Sigmoid colon (tissue), 7 donors: ENCODE data around the gene SEC14L5. TPM values are rescaled to one million over a fixed set of nuclear protein-coding genes. Genes with fewer than 3 reads are reported as not detected.

Source experiments
- DNase-seq: peaks from one replicate; pipeline ENCODE4 v3.0.0-alpha.2; 2019
- H3K27ac ChIP-seq, 4 donors: fragments of 200-600 bp; sonication (generic); one replicate each; pipeline ENCODE4 v1.5.1; 2016 to 2019; ENCODE audit warnings: mild to moderate bottlenecking in 1 of 4
- H3K27me3 ChIP-seq, 3 donors: fragments of 200-600 bp; sonication (generic); one replicate each; pipeline ENCODE4 v1.5.1; 2019; ENCODE audit warnings: mild to moderate bottlenecking in 1 of 3
- H3K36me3 ChIP-seq, 4 donors: fragments of 200-600 bp; sonication (generic); one replicate each; pipeline ENCODE4 v1.5.1; 2016 to 2019
- H3K4me1 ChIP-seq, 4 donors: fragments of 200-600 bp; sonication (generic); one replicate each; pipeline ENCODE4 v1.5.1; 2017 to 2019
- H3K4me3 ChIP-seq, 4 donors: fragments of 200-600 bp; sonication (generic); one replicate each; pipeline ENCODE4 v1.5.1; 2017 to 2019; ENCODE audit warnings: mild to moderate bottlenecking in 2 of 4, moderate library complexity in 1 of 4
- H3K9me3 ChIP-seq, 4 donors: fragments of 200-600 bp in 3 of 4; sonication (generic) in 3 of 4; one replicate each; pipeline versions ENCODE4 v1.5.1 to v1.6.1; 2013 to 2019
- EP300 ChIP-seq, 4 donors: sonication (generic); formaldehyde crosslinking; IDR thresholded peaks; one replicate each; pipeline ENCODE4 v1.6.1; 2017; ENCODE audit warnings: antibody characterized with exemption in 4 of 4
- POLR2A ChIP-seq, 2 donors: fragments of 450-650 bp; IDR thresholded peaks; one replicate each; pipeline ENCODE4 v1.6.1; 2016; ENCODE audit warnings: antibody characterized with exemption in 2 of 2, mild to moderate bottlenecking in 2 of 2, moderate library complexity in 2 of 2
- POLR2AphosphoS5 ChIP-seq, 4 donors: sonication (generic); formaldehyde crosslinking; IDR thresholded peaks; one replicate each; pipeline ENCODE4 v1.6.1; 2017; ENCODE audit warnings: antibody characterized with exemption in 4 of 4
- WGBS, 2 donors: extraction: QIAGEN DNeasy Blood & Tissue Kit; methylation state at CpG; one replicate each; pipeline ENCODE4 v1.1.7; 2013; 5-methylcytosine and 5-hydroxymethylcytosine counted together
- intact Hi-C: fragments of 100-400 bp; cut with DNase I; formaldehyde crosslinking; loops from one replicate; pipeline ENCODE4 v1.15.1; 2023
- polyA plus RNA-seq, 3 donors: library from polyadenylated mRNA; stranded (reverse); fragments of 200-250 nt; gene quantifications; one replicate each; pipeline ENCODE4 v1.2.3, GENCODE V29; 2013
- total RNA-seq, 4 donors: library from RNA; depleted of rRNA; stranded (reverse); fragments of >200 nt; gene quantifications; one replicate each; pipeline ENCODE4 v1.1.0, GENCODE V29; 2016
- TF ChIP-seq, protein P1 (sequence below), 4 experiments: fragments of 450-650 bp in 3 of 4; fragments of 200-600 bp in 1 of 4; IDR thresholded peaks; one replicate each; pipeline ENCODE4 v1.5.1; 2016 to 2019; ENCODE audit warnings: antibody characterized with exemption in 4 of 4, mild to moderate bottlenecking in 3 of 4, moderate library complexity in 2 of 4
- donor health status: healthy with polysubstance abuse.
- donor health status: Bipolar disorder and iron deficiency.
- donor health status: healthy.

The SEC14L5 gene
- total and polyA plus RNA-seq, 7 donors: under 0.01 to 2.5 (median 0.46) TPM

DNA sequence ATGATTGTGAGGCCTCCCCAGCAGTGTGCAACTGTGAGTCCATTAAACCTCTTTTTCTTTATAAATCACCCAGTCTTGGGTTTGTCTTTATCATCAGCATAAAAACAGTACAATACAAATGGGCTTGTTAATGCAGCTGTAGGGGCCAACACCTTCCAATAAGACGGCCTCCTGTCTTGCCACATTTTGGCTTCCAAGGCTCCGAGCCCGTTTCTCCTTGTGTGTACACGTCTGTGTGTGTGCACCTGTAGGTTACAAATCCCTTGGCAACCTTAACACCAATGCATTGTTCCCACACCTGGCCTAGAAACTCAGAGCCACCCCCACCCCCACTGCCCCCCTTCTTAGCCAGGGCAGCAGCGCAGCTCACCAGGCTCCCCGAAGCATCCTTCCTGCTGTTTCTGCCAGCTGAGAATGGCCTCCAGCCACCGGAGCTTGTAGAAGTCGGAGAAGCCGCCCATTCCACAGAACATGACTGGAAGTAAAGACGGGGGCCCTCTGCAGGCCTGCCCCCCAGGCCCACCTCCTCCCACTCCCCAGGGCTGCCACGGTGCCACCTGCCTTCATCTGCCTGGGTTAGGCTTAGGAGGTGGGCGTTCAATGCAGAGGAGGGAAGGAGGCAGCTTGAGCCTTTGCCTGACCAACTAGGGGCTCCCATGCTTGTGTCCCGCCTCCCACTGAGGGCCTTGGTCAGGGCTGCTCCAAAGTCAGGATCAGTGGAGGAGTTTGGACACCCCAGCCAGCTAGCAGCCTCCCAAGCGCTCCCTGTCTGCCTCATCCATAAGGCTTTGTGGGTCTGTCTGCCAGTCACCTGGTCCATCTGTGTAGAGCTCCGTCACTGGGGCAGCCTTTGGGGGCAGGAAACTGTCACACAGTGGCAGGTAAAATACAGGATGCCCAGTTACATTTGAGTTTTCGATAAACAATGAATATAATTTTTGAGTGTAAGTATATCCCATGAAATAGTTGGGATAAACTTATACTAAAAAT is 97.0 kb downstream of the SEC14L5 start:
- TF ChIP-seq EP300 (IDR thresholded peaks at IDR 0.05): no peak
- TF ChIP-seq POLR2A (IDR thresholded peaks at IDR 0.05): no peak
- TF ChIP-seq POLR2AphosphoS5 (IDR thresholded peaks at IDR 0.05): no peak
- TF ChIP-seq, protein P1, sequence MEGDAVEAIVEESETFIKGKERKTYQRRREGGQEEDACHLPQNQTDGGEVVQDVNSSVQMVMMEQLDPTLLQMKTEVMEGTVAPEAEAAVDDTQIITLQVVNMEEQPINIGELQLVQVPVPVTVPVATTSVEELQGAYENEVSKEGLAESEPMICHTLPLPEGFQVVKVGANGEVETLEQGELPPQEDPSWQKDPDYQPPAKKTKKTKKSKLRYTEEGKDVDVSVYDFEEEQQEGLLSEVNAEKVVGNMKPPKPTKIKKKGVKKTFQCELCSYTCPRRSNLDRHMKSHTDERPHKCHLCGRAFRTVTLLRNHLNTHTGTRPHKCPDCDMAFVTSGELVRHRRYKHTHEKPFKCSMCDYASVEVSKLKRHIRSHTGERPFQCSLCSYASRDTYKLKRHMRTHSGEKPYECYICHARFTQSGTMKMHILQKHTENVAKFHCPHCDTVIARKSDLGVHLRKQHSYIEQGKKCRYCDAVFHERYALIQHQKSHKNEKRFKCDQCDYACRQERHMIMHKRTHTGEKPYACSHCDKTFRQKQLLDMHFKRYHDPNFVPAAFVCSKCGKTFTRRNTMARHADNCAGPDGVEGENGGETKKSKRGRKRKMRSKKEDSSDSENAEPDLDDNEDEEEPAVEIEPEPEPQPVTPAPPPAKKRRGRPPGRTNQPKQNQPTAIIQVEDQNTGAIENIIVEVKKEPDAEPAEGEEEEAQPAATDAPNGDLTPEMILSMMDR (IDR thresholded peaks at IDR 0.05): no peak
- H3K4me3 ChIP-seq: no peak overlapping the region
- H3K9me3 ChIP-seq: no peaks in the 10 kb centered on the region
- DNase-seq: no peak
- H3K36me3 ChIP-seq: no peaks in the 10 kb centered on the region
- 89 to 92% methylated on average over 16 of the region's 16 CpGs for WGBS, 2 donors
- no peak overlapping the region for H3K27ac ChIP-seq
- no peaks in the 10 kb centered on the region for H3K4me1 ChIP-seq
- intact Hi-C loops: no loop called here
- H3K27me3 ChIP-seq: no peaks in the 10 kb centered on the region

DNA sequence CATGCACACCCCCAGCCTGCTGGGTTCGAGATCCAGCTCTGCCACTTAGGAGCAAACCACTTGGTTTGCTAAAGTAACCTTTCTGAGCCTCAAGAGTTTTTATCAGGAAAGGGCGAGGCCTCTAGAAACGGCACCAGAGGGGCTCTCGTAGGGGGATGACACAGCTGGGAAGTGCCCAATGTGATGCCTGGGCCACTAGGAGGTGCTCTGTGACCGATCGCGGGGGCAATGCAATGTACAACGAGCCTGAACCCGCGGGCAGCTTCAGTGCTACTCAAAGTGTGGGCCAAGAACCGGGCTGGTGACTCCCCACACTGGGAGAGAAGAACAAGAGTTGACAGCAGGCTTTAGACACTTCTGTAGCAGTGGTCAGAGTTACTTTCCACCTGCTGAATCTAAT is 98.2 kb downstream of the SEC14L5 start:
- Histone ChIP-seq H3K36me3 (no peaks in the 10 kb centered on the region), H3K9me3 (no peaks in the 10 kb centered on the region), H3K4me3 (no peak overlapping the region), H3K4me1 (no peaks in the 10 kb centered on the region), H3K27ac (no peak overlapping the region), H3K27me3 (no peaks in the 10 kb centered on the region)
- DNase-seq: no peak
- WGBS, 2 donors: 9 to 14% methylated on average over 11 of the region's 11 CpGs
- TF ChIP-seq EP300 (IDR thresholded peaks at IDR 0.05) (no peak), POLR2AphosphoS5 (IDR thresholded peaks at IDR 0.05) (no peak), POLR2A (IDR thresholded peaks at IDR 0.05) (no peak)
- TF ChIP-seq, protein P1 (IDR thresholded peaks at IDR 0.05): peak in 1 of 4 experiments; percentile 14
- intact Hi-C loops: no loop called here

DNA sequence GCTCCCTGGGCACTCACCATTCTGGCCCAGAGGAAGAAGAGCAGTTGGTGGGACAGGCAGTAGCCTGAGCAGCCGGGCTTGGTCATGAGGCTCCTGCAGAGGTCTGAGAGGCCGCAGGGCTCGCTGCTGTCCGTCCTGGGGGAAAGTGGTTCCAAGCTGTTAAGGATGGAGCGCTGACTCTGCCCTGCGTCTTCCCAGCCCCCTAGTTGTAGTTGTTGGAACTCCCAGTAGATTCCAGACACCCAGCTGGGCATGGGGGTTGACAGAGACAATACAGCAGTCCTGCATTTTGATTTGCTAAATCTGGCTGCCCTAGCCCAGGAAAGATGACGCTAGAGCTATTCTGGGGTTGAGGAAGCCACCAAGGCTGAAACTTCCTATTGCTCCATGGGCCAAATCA is 100.3 kb downstream of the SEC14L5 start:
- 78 to 90% methylated on average over 7 of the region's 7 CpGs for WGBS, 2 donors
- Histone ChIP-seq H3K4me1 (no peaks in the 10 kb centered on the region), H3K27me3 (no peaks in the 10 kb centered on the region), H3K9me3 (no peaks in the 10 kb centered on the region), H3K4me3 (no peak overlapping the region), H3K36me3 (no peaks in the 10 kb centered on the region), H3K27ac (no peak overlapping the region)
- intact Hi-C loops: no loop called here
- no peak for DNase-seq
- TF ChIP-seq POLR2A (IDR thresholded peaks at IDR 0.05) (no peak), EP300 (IDR thresholded peaks at IDR 0.05) (no peak), POLR2AphosphoS5 (IDR thresholded peaks at IDR 0.05) (no peak)
- TF ChIP-seq, protein P1 (IDR thresholded peaks at IDR 0.05): no peak

DNA sequence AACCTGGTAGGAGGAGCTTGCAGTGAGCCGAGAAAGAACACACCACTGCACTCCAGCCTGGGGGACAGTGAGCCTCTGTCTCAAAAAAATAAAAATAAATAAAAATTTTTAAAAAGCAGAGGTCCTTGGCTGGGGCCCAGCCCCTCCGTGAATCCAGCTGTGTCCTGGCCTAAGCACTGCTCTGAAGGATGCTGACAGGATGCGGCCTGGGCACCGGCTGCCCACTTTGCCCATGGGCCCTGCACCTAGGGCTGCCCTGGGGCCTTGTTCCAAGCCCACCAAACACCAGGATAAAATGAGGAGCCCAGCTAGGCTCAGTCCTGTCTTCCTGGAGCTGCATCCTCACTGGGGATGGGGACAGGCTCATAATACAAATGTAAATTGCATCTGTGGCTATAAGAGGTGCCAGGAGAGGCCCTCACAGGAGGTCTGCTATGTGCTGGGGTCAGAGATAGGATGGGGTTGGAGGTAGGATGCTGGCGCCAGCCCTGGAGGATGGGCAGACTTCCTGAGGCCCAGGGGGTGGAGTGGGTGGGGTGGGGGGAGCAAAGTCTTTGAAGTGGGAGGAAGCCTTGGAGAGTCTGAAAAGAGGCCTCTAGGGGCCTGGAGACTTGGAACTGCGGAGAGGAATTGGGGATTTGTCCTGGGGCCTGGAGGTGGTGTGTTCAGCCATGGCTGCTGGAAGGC is 101.4 kb downstream of the SEC14L5 start:
- DNase-seq: peak; percentile 46
- Histone ChIP-seq H3K4me3 (no peak overlapping the region), H3K4me1 (peaks cover 0 to under 1% (median 0%) of the 10 kb centered on the region in 4 donors), H3K27me3 (no peaks in the 10 kb centered on the region), H3K27ac (no peak overlapping the region), H3K9me3 (no peaks in the 10 kb centered on the region), H3K36me3 (no peaks in the 10 kb centered on the region)
- 88 to 95% methylated on average over 6 of the region's 6 CpGs for WGBS, 2 donors
- TF ChIP-seq EP300 (IDR thresholded peaks at IDR 0.05): no peak
- TF ChIP-seq, protein P1 (IDR thresholded peaks at IDR 0.05): no peak
- no peak for TF ChIP-seq POLR2AphosphoS5 (IDR thresholded peaks at IDR 0.05)
- no peak for TF ChIP-seq POLR2A (IDR thresholded peaks at IDR 0.05)
- intact Hi-C loops: no loop called here
